ENCODE measurements around the gene GHRL. TPM values are rescaled to one million over a fixed set of nuclear protein-coding genes. Genes with fewer than 3 reads are reported as not detected.
"Not testable (repeated sequence)": the region's sequence is repeated elsewhere in the genome, so short reads cannot be mapped to it uniquely, and the experiment has no call there.

GHRL gene
- total RNA-seq, 2 donors from 2014 or later, result 0.54 to 3.0 TPM

DNA sequence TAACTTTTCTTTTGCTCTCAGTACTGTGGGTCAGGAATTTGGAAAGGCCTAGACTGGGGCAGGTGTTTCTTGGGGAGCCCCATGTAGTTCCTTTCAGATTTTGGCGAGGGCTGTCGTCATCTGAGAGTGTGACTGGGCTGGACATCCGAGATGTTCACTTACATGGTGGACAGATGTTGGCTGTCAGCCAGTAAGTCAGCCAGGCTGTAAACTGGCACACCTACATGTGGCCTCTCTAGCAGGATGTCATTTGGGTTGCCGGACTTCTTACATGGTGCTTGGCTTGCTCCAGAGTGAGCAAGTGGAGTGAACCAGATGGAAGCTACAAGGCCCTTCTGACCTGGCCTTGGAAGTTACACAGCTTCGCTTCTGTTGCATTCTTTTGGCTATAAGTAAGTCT is 23.8 kb downstream of the GHRL start:
- ATAC-seq (ENCODE audit: insufficient number of reproducible peaks, low FRiP score, low read depth) (no peak), DNase-seq (ENCODE audit: low spot score) (no peak)
- Histone ChIP-seq H3K4me1 (ENCODE audit: control insufficient read depth in 1 of 2, low read depth in 2 of 2) (peaks cover 16 to 35% of the 10 kb centered on the region in 2 donors), H3K9me3 (no peaks in the 10 kb centered on the region), H3K27me3 (replicated peaks; ENCODE audit: insufficient read depth) (no peaks in the 10 kb centered on the region), H3K36me3 (peaks cover 24% of the 10 kb centered on the region), H3K4me3 (no peak overlapping the region), H3K27ac (no peak overlapping the region)
- TF ChIP-seq, protein P1, sequence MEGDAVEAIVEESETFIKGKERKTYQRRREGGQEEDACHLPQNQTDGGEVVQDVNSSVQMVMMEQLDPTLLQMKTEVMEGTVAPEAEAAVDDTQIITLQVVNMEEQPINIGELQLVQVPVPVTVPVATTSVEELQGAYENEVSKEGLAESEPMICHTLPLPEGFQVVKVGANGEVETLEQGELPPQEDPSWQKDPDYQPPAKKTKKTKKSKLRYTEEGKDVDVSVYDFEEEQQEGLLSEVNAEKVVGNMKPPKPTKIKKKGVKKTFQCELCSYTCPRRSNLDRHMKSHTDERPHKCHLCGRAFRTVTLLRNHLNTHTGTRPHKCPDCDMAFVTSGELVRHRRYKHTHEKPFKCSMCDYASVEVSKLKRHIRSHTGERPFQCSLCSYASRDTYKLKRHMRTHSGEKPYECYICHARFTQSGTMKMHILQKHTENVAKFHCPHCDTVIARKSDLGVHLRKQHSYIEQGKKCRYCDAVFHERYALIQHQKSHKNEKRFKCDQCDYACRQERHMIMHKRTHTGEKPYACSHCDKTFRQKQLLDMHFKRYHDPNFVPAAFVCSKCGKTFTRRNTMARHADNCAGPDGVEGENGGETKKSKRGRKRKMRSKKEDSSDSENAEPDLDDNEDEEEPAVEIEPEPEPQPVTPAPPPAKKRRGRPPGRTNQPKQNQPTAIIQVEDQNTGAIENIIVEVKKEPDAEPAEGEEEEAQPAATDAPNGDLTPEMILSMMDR (IDR thresholded peaks at IDR 0.05), result no peak

DNA sequence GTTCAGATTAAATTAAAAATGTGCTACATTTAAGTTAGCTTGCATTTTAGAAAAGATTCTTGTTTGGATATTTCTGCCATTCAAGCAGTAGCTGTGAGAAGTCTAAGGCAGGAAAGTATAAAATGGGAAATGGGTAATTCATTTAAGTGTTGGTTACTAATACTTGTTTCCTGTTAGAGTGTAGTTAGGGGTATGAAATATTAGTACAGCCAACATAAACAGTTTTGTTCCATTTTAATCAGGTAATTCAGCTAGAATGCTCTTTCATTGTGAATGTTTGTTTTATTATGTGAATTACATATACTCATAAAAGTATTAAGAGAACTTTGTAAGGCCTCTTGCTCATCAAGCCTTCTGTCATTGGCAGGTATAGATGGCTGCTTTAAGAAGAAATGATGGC is 24.6 kb downstream of the GHRL start:
- peaks cover 24% of the 10 kb centered on the region for H3K36me3 ChIP-seq
- no peaks in the 10 kb centered on the region for H3K9me3 ChIP-seq
- DNase-seq (ENCODE audit: low spot score) (no peak), ATAC-seq (ENCODE audit: insufficient number of reproducible peaks, low FRiP score, low read depth) (no peak)
- TF ChIP-seq, protein P1 (IDR thresholded peaks at IDR 0.05), result no peak
- H3K4me1 ChIP-seq (ENCODE audit: control insufficient read depth in 1 of 2, low read depth in 2 of 2), result peaks cover 11 to 34% of the 10 kb centered on the region in 2 donors
- H3K27me3 ChIP-seq (replicated peaks; ENCODE audit: insufficient read depth), result no peaks in the 10 kb centered on the region
- H3K4me3 ChIP-seq, result no peak overlapping the region
- no peak overlapping the region for H3K27ac ChIP-seq

DNA sequence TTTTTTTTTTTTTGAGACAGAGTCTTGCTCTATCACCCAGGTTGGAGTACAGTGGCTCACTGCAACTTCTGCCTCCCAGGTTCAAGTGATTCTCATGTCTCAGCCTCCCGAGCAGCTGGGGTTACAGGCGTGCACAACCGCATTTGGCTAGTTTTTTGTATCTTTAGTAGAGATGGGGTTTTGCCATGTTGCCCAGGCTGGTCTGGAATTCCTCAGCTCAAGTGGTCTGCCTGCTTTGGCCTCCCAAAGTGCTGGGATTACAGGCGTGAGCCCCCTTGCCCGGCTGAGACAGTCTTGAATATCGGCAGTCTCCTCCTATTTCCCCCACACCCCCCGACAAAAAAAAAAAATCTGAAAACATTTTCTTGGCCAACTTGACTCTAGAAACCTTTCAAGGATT is 25.8 kb downstream of the GHRL start:
- H3K27me3 ChIP-seq (replicated peaks; ENCODE audit: insufficient read depth); H3K4me3 ChIP-seq; H3K27ac ChIP-seq; DNase-seq (ENCODE audit: low spot score); ATAC-seq (ENCODE audit: insufficient number of reproducible peaks, low FRiP score, low read depth); H3K9me3 ChIP-seq: not testable (repeated sequence)
- peaks cover 24% of the 10 kb centered on the region for H3K36me3 ChIP-seq
- peaks cover 7 to 33% of the 10 kb centered on the region in 2 donors for H3K4me1 ChIP-seq (ENCODE audit: control insufficient read depth in 1 of 2, low read depth in 2 of 2)

DNA sequence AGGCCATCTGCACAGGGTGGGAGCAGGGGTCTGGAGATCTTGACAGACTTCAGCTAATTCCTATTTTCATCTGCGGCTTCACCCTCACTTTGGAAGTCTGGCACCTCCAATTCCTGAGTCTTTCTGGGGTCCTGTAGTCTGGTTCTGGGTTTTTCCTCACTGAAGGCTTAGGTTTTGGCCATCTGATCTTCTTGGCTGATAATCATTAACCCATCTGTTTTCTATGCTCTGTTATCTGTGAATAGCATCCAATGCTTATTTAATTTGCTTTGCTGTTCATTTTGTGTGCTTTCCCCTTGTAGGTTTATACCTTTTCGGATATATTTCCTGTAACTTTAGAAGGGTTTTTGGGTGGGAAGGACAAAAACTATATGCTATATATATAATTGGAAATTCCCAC is 26.9 kb downstream of the GHRL start:
- no peak overlapping the region for H3K27ac ChIP-seq
- H3K9me3 ChIP-seq, result no peaks in the 10 kb centered on the region
- no peak for DNase-seq (ENCODE audit: low spot score)
- peaks cover 7 to 39% of the 10 kb centered on the region in 2 donors for H3K4me1 ChIP-seq (ENCODE audit: control insufficient read depth in 1 of 2, low read depth in 2 of 2)
- TF ChIP-seq, protein P1 (IDR thresholded peaks at IDR 0.05), result no peak
- no peak for ATAC-seq (ENCODE audit: insufficient number of reproducible peaks, low FRiP score, low read depth)
- H3K4me3 ChIP-seq, result no peak overlapping the region
- no peaks in the 10 kb centered on the region for H3K27me3 ChIP-seq (replicated peaks; ENCODE audit: insufficient read depth)
- H3K36me3 ChIP-seq, result peaks cover 14% of the 10 kb centered on the region

DNA sequence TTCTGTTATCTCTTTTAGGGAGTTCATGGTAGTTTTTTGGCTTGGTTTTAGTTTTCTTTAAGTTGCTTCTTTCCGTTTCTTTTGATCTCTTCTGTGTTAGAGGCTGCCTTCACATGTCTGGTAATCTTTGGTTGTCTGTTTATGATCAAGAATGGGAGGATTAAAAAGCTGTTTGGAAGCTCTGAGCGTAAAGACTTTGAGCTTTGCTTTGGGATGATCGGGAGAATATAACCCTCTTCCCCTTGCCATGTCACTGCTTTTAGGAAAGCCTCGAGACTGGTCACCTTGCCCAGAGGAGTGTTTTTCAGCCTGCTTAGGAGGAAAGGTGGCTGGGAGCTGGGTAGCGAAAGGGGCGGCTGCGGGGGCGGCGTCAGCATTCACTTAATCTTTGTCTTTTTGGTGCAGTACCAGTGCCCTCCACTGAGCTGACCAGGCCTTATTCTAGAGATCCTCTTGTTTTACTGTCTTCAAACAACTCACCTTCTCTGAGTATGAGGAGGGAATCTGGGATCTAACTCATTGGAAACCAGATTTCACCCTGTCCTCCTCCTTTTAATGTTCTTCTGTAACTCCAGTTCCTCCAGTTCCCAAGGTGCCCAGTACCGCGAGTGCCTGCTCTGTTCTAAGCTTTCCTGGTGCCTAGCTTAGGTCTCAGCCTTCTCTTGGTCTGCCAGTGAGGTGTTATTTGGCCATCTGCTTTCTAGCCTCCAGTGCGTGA is 28.9 kb downstream of the GHRL start:
- Histone ChIP-seq H3K27me3 (replicated peaks; ENCODE audit: insufficient read depth) (no peaks in the 10 kb centered on the region), H3K4me3 (no peak overlapping the region), H3K4me1 (ENCODE audit: control insufficient read depth in 1 of 2, low read depth in 2 of 2) (peaks cover 7 to 39% of the 10 kb centered on the region in 2 donors), H3K9me3 (no peaks in the 10 kb centered on the region), H3K36me3 (peaks cover 14% of the 10 kb centered on the region), H3K27ac (no peak overlapping the region)
- TF ChIP-seq, protein P1 (IDR thresholded peaks at IDR 0.05), result peak; percentile 55
- DNase-seq (ENCODE audit: low spot score), result no peak
- no peak for ATAC-seq (ENCODE audit: insufficient number of reproducible peaks, low FRiP score, low read depth)

DNA sequence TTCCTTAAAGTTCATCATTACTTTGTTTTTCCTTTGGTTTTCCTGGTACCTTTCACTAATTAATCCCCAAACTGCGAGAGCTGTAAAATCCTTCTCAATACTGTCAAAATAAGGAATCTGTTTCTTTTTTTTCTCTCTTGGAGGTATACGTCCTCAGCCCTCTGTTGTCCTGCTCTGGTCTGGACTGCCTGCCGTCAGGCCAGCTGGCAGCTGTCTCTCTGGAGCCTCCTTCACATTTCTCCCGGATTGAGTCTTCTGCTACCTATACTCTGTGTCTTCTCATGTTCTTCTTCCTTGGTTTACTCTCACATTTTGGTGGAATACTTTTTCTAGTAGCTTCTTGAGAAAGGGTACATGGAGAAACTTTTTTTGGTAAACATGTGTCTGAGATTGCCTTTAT is 30.7 kb downstream of the GHRL start:
- H3K4me1 ChIP-seq (ENCODE audit: control insufficient read depth in 1 of 2, low read depth in 2 of 2), result peaks cover 0 to 22% of the 10 kb centered on the region in 2 donors
- no peaks in the 10 kb centered on the region for H3K27me3 ChIP-seq (replicated peaks; ENCODE audit: insufficient read depth)
- no peak for DNase-seq (ENCODE audit: low spot score)
- H3K27ac ChIP-seq, result no peak overlapping the region
- no peak overlapping the region for H3K4me3 ChIP-seq
- no peak for ATAC-seq (ENCODE audit: insufficient number of reproducible peaks, low FRiP score, low read depth)
- TF ChIP-seq, protein P1 (IDR thresholded peaks at IDR 0.05), result no peak
- H3K9me3 ChIP-seq, result no peaks in the 10 kb centered on the region
- H3K36me3 ChIP-seq, result peaks cover 17% of the 10 kb centered on the region
